HG03575 (cell line): ENCODE results near the gene EPN1.
"Not testable (repeated sequence)": the region's sequence is repeated elsewhere in the genome, so short reads cannot be mapped to it uniquely, and the experiment has no call there.

Experiments
- ATAC-seq: cut with Tn5 transposase; IDR thresholded peaks from one replicate; pipeline ENCODE4 v1.9.1; 2021; ENCODE audit not compliant: unreplicated experiment, insufficient number of reproducible peaks, low FRiP score; ENCODE audit errors: extremely low read depth

The EPN1 gene

DNA sequence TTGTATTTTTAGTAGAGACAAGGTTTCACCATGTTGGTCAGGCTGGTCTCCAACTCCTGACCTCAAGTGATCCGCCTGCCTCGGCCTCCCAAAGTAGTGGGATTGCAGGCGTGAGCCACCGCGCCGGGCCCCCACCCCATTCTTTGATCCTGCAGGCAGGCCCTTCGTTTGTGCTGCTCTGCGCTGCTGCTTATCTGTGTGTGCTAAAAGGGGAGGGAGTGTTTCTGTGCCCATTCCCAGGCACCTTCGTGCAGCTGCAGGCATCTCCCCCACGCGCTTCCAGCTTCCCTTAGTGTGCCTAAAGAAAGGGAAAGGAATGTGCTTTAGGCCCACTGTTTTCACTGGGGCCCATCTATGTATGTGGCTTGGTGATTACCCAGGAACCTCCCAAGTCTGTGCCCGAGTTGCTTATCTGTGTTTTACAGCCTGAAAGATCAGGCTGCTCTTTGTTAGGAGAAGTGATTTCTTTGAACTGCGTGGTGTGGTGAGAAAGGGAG lies 27.2 kb downstream of the EPN1 start:
- ATAC-seq: no peak

DNA sequence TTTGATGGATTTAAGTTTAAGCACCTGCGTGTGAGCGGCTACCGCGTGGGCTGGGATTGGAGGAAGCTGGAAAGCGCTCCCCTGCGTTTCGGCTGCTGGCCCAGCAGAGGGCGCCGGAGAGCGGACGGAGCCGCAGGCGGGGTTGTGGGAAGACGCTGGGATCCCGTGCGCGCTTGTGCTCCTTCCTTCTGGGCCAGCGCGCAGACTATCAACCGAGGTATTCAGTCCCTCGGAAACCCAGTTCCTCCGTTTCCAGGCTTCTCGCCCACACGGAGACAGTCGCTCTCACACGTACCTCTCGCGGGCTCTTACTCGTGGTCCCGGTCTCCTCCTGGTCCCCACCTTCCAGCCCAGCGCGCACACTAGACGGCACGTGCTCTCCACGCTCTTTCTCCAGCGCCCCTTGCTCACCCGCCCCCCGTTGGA lies 28.8 kb downstream of the EPN1 start:
- ATAC-seq: no peak

DNA sequence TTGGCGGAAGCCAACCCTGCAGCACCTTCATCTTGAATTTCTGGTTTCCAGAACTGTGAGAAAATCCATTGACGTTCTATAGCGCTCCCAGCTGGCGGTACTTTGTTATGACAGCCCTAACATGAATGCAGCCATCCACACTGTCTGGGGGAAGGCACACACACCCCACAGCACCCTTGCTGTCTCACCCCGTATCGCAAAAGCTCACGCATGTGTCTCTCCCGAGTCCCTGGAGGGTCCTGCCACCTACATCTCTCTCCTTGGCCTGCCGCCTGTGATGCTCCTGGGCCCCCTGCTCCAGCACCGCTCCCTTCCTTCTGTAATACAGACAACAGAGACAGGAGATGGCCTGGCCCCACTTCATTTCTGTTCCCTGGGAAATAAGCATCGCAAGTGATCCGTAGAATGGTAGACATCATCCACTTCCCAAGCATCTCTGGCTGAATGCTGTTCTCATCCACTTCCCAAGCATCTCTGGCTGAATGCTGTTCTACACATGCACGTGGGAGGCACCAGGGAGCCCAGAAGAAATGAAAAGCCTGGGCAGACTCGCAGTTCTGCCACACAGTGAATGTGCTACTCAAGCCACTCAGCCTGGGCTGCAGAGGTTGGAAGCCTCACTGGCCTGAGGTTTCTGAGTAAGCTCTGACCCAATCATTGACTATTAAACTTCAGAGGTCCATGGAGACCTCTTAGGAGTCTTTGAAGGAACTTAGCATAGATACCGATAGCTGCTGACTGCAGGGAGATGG lies 29.6 kb downstream of the EPN1 start:
- no peak for ATAC-seq

GRCh38 chr19:55705972-55706371 lies 30.9 kb downstream of the EPN1 start:
- ATAC-seq: no peak

DNA sequence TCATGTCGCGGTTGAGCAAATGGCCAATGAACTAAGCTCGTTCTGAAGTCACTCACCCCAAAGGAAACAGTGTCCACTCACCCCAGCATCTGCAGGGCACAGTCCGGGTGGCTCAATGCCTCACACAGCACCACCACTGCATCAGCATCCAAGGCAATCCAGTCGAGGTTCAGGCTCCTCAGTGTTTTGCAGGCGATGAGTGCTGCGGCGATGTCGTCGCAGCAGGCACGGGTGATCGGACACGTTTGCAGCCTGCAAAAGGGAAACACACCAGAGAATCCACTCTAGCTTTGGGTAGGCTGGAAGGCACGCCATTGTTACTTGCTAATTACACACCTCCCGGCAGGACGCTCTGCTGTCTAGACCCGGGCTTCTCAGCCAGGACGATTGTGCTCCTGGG lies 36.7 kb downstream of the EPN1 start:
- no peak for ATAC-seq

DNA sequence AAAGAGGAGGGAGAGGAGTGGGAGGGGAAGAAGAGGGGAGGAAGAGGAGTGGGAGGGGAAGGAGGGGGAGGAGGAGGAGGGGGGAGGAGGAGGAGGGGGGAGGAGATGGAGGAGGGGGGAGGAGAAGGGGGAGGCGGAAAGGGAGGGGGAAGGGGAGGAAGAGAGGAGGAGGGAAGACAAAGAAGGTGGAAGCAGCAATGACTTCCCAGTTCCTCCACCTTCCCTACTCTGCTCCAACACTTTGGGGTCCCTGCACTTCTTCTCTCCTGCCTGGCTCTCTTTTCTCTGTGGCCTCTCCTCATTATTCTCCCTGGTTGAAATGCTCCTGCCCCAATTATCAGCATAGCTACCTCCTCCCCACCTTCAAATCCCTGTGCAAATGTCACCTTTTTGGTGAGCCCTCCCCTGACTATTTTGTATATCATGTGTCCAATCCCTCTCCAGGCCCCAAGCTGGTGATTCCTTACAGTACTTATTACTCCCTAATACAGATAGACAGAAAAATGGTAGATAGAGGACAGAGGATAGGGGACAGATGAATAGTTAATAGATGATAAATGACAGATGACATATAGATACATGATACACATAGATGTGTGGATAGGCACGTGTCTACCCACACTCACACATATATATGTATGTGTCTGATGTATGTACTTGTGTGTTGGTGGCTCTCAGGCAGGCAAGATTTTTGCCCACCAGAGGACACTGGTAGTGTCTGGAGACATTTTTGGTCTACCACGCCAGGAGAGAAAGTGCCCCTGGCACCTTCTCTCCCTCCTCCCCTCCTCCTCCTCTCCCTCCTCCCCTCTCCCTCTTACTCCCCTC lies 38.0 kb downstream of the EPN1 start:
- ATAC-seq: no peak

DNA sequence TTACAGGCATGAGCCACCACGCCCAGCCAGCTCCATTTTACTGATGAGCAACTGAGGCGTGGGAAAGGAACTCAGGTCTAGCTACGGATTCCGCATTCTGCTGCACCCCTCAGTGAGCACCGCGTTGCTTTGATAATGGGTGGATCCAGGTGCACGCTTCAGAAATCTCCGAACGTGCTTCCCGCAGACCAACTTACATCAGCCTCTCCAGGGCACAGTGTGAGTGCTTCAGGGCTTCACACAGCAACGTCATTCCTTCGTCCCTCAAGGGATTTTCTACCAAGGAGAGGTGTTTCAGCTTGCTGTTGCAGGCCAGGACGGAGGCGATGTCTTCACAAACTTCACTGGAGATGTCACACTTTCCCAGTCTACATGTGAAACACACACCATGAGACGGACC lies 41.5 kb downstream of the EPN1 start:
- ATAC-seq: no peak

- ATAC-seq: no peak
Measured at GRCh38 chr19:55717251-55717650, 42.2 kb downstream of the EPN1 start.

GRCh38 chr19:55717879-55718711 lies 43.1 kb downstream of the EPN1 start:
- ATAC-seq: not testable (repeated sequence)

DNA sequence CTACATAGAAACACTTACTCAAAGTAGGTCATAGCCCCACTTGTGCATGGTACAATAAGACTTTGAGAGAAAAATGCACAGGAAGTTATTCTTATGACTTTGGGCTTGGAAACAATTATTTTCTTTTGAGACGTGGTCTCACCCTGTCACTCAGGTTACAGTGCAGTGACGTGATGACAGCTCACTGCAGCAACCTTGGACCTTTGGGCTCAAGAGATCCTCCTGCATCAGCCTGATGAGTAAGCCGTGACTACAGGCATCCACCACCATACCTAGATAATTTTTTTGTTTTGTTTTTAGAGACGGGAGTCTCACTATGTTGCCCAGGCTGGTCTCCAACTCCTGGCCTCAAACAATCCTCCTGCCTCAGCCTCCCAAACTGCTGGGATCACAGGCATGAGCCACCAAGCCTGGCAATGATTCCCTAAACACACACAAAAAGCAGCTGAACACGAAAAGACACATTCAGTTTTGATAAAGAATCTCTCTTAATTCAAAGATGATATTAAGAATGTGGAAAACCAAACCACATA lies 45.3 kb downstream of the EPN1 start:
- ATAC-seq: no peak

- no peak for ATAC-seq
Measured at GRCh38 chr19:55720801-55721200, 45.8 kb downstream of the EPN1 start.

- ATAC-seq: no peak
Measured at GRCh38 chr19:55723491-55723890, 48.5 kb downstream of the EPN1 start.

DNA sequence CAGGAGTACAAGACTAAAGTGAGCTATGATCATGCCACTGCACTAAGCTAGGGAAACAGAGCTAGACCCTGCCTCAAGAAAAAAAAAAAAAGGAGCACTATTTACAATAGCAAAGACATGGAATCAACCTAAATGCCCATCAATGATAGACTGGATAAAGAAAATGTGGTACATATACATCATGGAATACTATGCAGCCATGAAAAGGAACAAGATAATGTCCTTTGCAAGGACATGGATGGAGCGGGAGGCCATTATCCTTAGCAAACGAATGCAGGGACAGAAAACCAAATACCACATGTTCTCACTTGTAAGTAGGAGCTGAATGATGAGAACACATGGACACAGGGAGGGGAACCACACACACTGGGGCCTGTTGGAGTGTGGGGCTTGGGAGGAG lies 55.4 kb downstream of the EPN1 start:
- not testable (repeated sequence) for ATAC-seq

- ATAC-seq: no peak
Measured at GRCh38 chr19:55738302-55738701, 63.3 kb downstream of the EPN1 start, which contains the start of gene NLRP9. Gene NLRP9 (minus strand): TSS chr19:55738402. CDS start chr19:55738374, 28 bp downstream.

DNA sequence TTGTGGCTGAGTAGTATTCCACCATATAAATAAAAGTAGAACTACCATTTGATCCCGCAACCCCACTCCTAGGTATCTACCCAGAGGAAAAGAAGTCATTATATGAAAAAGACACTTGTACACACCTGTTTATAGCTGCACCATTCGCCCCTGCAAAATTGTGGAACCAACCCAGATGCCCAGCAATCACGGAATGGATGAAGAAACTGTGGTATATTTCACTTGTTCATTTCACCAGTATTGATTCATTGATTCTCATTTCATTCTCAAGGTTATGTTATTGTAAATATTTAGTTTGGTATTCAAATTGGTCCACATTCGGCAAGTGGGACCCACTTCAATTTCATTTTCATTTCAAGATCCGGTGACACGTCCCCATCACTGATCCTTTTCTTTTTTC lies 75.7 kb downstream of the EPN1 start:
- no peak for ATAC-seq

GRCh38 chr19:55753401-55753800 lies 78.4 kb downstream of the EPN1 start:
- no peak for ATAC-seq

DNA sequence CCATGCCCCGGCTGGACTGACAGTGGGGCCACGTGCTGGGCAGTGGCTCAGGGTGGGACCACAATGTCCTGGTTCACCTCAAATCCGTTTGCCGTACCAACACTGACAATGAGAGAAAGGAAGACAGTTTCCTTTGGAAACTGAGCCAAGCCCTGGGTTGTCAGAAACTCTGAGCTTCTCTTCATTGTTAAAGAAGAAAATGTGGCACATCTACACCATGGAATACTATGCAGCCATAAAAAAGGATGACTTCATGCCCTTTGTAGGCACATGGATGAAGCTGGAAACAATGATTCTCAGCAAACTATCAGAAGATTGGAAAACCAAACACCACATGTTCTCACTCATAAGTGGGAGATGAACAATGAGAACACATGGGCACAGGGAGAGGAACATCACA lies 81.8 kb downstream of the EPN1 start:
- ATAC-seq: not testable (repeated sequence)

DNA sequence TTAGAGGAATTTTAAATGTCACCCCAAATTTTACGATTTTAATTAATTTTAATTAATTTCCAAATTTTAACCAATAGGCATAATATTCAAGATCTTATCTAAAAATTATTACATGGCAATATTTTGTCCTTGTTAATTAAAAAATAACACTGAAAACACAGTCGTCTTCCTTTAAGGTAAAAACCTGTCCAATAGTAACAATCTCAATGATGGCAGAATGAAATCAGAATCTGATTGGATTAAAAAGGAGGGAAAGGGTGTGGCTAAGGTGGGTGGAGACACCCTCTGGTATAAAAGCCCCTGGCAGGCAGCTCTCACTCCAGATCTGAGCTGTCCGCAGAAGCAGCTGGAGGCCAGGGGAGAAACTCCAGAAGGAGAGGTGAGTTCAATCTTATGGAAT lies 83.8 kb downstream of the EPN1 start, which contains the start of gene RFPL4A:
TSS of gene RFPL4A (plus strand) at position 301 of the 400 bp plus-strand sequence. CDS start 2,704 bp downstream, outside the sequence.
- not testable (repeated sequence) for ATAC-seq
